Subcutaneous abdominal adipose tissue (tissue), 5 donors: ENCODE results near the gene KRT74.

ENCODE experiments used
- H3K27ac ChIP-seq: one replicate; pipeline ENCODE4 v1.7.0; 2013; ENCODE audit warnings: low read depth, mild to moderate bottlenecking, inconsistent platforms, low read length, moderate library complexity
- H3K27me3 ChIP-seq, 5 donors: one replicate each; pipeline ENCODE4 v1.7.0; 2013; ENCODE audit warnings: low read length in 5 of 5, inconsistent platforms in 1 of 5; ENCODE audit not compliant: control insufficient read depth in 5 of 5, insufficient read depth in 4 of 5
- H3K36me3 ChIP-seq, 5 donors: one replicate each; pipeline ENCODE4 v1.7.0; 2013; ENCODE audit warnings: low read length in 5 of 5; ENCODE audit not compliant: control insufficient read depth in 5 of 5, insufficient read depth in 5 of 5
- H3K4me1 ChIP-seq, 5 donors: one replicate each; pipeline ENCODE4 v1.7.0; 2013; ENCODE audit warnings: low read length in 5 of 5, mild to moderate bottlenecking in 3 of 5, moderate library complexity in 1 of 5; ENCODE audit not compliant: control insufficient read depth in 5 of 5, insufficient read depth in 5 of 5
- H3K4me3 ChIP-seq, 5 donors: one replicate each; pipeline ENCODE4 v1.7.0; 2013; ENCODE audit warnings: low read length in 5 of 5, low read depth in 1 of 5
- H3K9ac ChIP-seq, 5 donors: one replicate each; pipeline ENCODE4 v1.7.0; 2013; ENCODE audit warnings: low read length in 5 of 5, mild to moderate bottlenecking in 4 of 5, moderate library complexity in 3 of 5
- H3K9me3 ChIP-seq, 5 donors: one replicate each; pipeline ENCODE4 v1.7.0; 2013; ENCODE audit warnings: low read length in 5 of 5; ENCODE audit not compliant: control insufficient read depth in 5 of 5
- donor health status: healthy.
- donor health status: healthy.
- donor health status: healthy.
- donor health status: healthy.
- donor health status: healthy.

The KRT74 gene

DNA sequence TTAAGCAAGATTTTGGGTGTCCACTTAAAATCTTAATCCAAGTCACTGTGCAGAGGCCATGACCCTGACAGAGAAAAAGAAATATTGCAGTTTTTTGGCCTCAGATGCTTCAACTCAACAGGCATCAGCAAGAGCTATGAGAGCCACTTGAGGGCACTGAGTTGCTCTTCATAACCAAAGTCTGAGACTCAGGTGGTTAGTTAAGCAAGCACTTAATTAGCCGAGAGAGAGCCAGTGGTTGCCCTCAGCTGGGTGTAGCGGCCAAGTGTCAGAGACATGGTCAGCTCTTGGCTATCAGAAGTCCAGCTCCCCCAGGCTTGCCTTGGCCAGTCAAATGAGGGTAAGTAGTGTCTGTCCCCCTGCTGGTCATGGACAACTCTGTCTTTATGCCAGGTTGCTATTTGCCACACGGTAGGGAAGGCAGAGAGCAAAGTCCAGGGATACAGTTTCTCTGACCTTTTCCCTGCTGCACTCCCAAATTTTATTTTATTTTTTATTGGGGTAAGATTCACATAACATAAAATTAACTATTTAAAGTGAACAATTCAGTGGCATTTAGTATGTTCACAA, 11.7 kb downstream of the KRT74 start:
- Histone ChIP-seq H3K27ac (no peak overlapping the region), H3K9ac (no peak overlapping the region), H3K9me3 (no peaks in the 10 kb centered on the region), H3K27me3 (peaks cover 0 to 11% (median 2%) of the 10 kb centered on the region in 5 donors), H3K4me3 (no peak overlapping the region), H3K36me3 (no peaks in the 10 kb centered on the region), H3K4me1 (no peaks in the 10 kb centered on the region)

DNA sequence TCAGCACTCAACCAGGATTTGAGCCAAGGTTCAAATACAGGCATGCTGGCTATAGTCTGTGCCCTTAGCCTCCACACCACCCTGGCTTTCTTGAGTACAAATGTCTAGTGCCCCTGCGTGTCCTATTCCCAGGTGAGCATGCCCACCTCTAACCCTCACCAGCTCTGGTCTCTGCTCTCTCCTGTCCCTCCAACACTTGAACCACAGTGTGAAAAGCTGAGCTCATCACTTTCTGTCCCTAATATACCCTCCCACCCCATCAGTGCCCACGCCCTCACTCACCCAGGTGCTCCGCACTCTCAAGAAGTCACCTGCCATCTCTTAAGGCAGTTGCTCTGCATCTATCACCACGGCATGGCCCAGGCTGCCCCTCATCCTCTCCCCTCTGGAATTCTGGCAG, 13.7 kb downstream of the KRT74 start:
- Histone ChIP-seq H3K4me3 (no peak overlapping the region), H3K4me1 (no peaks in the 10 kb centered on the region), H3K9ac (no peak overlapping the region), H3K27me3 (peaks cover 0 to 8% (median 2%) of the 10 kb centered on the region in 5 donors), H3K27ac (no peak overlapping the region), H3K36me3 (no peaks in the 10 kb centered on the region), H3K9me3 (no peaks in the 10 kb centered on the region)

DNA sequence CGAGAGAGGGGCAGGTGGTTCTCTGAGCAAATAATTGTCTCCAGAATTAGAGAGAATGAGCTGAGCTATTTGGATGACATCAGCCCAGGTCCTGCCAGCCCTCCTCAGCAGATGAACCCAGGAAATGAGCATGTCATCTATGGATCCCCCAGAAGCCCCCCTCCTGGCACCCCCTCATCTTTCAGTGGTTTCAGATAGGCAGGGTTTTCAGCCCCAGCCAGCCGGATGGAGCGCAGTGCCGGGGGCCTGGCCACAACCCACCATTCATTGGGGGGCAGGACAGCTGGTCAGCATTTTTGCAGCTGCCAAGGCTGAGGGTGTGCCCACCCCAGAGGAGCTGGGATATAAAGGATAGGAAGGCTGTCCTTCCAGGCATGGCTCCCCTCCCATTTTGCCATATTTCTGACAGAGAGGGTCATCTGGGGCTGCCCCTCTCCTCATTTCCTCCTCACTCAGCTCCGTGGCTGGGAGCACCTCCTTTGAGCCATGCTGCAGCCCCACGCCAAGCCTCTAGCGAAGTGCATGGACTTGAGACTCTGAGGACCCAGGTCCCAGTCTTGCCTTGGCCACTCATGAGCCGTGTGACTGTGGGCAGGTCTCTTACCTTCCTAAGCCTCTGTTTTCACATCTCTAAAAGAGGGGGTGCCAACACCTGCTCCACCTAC, 14.7 kb downstream of the KRT74 start:
- Histone ChIP-seq H3K27me3 (peaks cover 0 to 8% (median 2%) of the 10 kb centered on the region in 5 donors), H3K9ac (no peak overlapping the region), H3K27ac (no peak overlapping the region), H3K4me3 (no peak overlapping the region), H3K36me3 (no peaks in the 10 kb centered on the region), H3K4me1 (no peaks in the 10 kb centered on the region), H3K9me3 (no peaks in the 10 kb centered on the region)

DNA sequence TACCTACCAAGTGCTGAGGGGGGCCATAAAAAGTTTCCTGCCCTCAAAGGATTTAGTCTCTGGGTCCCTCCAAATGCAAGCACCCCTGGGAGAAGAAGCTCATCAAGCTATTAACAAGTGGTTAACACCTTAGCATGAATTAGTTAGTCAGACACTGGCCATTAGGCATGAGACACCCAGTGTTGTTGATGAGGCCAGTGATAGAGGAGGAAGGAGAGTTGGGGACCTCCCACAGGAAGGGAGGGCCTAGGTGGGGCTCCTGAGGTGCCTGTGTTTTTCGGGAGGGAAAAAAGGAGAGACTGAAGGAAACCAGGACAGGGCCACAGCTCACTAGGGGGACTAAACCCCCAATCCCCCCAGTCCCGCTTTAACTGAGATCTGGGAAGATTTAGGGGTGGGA, 16.2 kb downstream of the KRT74 start:
- Histone ChIP-seq H3K27me3 (peaks cover 0 to 8% (median 2%) of the 10 kb centered on the region in 5 donors), H3K4me1 (no peaks in the 10 kb centered on the region), H3K4me3 (no peak overlapping the region), H3K27ac (no peak overlapping the region), H3K9me3 (no peaks in the 10 kb centered on the region), H3K9ac (no peak overlapping the region), H3K36me3 (no peaks in the 10 kb centered on the region)

DNA sequence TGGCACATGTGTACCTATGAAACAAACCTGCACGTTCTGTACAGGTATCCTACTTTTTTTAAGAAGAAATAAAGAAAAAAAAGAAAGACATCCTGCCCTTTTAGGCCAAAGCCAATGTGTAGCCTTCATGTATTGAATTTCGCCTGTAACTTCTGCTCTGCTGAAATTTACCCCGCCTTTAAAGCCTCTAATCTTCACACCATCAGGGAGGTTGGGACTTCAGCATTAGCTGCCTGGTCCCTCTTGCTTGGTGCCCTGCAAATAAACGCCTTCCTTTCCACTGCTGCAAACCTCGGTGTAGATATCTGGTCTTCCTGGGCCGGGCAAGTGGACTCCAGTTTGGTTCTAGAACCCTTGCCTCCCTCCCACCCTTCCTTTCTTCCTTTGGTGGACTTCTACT, 18.1 kb downstream of the KRT74 start:
- peaks cover 0 to 8% (median 2%) of the 10 kb centered on the region in 5 donors for H3K27me3 ChIP-seq
- H3K27ac ChIP-seq: no peak overlapping the region
- H3K4me3 ChIP-seq: no peak overlapping the region
- H3K36me3 ChIP-seq: no peaks in the 10 kb centered on the region
- no peaks in the 10 kb centered on the region for H3K9me3 ChIP-seq
- no peak overlapping the region for H3K9ac ChIP-seq
- H3K4me1 ChIP-seq: peaks cover 3 to 12% (median 9%) of the 10 kb centered on the region in 5 donors

DNA sequence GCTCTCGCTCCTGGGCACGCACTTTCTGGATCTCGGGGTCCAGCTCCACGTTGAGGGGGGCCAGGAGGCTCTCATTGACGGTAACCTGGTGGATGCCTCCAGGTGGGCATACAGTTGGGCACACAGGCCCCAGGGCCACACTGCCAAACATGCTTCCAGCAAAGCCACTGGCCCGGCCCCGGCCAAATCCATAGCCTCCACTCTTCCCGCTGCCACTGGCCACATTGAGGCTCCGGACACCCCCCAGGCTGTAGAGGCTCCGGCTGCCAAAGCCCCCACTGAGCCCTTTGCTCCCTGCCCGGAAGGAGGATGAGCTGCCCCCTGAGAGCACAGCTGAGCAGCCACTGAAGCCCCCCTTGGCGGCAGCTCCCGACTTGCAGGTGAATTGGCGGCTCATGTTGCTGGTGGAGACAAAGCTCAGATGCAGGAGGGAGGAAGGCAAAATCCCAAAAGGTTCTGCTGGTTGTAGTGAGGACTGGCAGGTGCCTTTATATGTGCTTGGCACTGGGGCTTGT, 20.9 kb downstream of the KRT74 start, which contains the start of gene KRT71:
Gene KRT71, minus strand, starts transcription at position 465 of the 515 bp plus-strand sequence. Its CDS starts 68 bp downstream, at position 397.
- Histone ChIP-seq H3K27me3 (no peaks in the 10 kb centered on the region), H3K36me3 (no peaks in the 10 kb centered on the region), H3K9ac (no peak within 1 kb of the TSS), H3K4me1 (peaks cover 3 to 18% (median 9%) of the 10 kb centered on the region in 5 donors), H3K4me3 (no peak within 1 kb of the TSS), H3K9me3 (no peaks in the 10 kb centered on the region), H3K27ac (no peak within 1 kb of the TSS)

DNA sequence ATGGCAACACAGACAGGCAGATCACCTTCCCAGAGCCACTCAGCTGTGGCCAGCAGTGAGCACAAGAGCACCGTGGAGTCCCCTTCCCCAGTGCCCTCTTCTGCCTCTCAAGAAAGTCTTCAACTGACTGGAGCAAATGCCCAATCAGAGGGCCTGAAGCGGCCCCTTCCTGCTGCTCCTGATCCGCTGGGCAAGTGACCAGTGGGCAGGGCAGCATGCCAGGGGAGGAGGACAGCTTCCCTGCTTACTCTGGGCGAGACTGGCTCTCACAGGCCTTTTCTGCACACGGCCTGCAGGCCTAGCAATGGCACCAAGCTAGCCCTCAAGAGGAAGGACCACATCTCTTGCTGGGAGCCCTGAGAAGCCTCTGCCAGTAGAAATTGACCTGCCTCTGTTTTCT, 21.6 kb downstream of the KRT74 start:
- peaks cover 3 to 18% (median 9%) of the 10 kb centered on the region in 5 donors for H3K4me1 ChIP-seq
- H3K9me3 ChIP-seq: no peaks in the 10 kb centered on the region
- H3K9ac ChIP-seq: no peak overlapping the region
- H3K36me3 ChIP-seq: no peaks in the 10 kb centered on the region
- no peaks in the 10 kb centered on the region for H3K27me3 ChIP-seq
- H3K27ac ChIP-seq: no peak overlapping the region
- no peak overlapping the region for H3K4me3 ChIP-seq

DNA sequence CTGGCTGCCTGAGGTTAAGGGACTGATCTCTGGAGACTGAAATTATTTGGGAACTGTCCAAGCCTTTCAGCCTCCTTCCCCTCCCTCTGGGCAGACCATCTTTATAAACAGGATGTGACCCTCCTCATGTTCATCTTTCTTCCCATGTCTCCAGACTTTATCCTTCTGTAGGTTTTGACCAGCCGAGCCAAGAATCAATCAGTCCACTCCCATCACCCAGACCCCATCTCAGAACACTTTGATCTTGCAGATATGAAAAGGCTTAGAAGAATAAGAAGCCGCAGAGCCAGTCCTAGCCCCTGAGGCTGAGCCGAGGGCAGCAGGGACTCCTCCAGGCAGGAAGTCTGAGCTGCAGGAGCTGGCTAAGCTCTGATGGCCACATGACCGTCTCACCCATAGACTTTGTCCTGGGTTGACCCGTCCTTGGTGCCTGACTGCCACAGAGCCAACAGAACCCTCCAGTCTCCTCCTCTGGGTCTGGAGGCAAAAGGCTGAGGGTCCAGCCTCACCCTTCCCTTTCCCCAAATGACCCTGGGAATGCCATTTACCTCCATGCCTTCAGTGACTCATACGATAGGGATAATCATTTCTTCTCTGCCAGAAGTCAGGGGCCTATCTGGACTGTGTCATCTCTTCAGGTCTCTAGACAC, 22.3 kb downstream of the KRT74 start:
- no peak overlapping the region for H3K27ac ChIP-seq
- H3K27me3 ChIP-seq: no peaks in the 10 kb centered on the region
- H3K4me1 ChIP-seq: peaks cover 3 to 18% (median 9%) of the 10 kb centered on the region in 5 donors
- H3K4me3 ChIP-seq: no peak overlapping the region
- H3K36me3 ChIP-seq: no peaks in the 10 kb centered on the region
- H3K9me3 ChIP-seq: no peaks in the 10 kb centered on the region
- no peak overlapping the region for H3K9ac ChIP-seq

DNA sequence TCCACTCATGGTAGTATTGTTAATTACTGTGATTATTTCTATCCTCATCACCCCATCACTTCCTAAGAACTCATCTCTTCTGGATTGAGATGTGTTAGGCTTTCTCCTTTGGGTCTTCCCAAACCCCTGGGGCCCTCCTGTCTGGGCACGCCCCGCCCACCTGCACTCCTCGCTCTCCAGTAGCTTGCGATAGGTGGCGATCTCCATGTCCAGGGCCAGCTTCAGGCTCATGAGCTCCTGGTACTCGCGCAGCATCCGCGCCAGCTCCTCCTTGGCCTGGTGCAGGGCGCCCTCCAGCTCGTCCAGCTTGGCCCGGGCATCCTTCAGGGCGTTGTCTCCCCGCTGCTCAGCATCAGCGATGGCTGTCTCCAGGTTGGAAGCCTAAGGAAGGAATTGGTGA, 27.5 kb downstream of the KRT74 start:
- Histone ChIP-seq H3K4me1 (peaks cover 2 to 21% (median 16%) of the 10 kb centered on the region in 5 donors), H3K4me3 (no peak overlapping the region), H3K27me3 (no peaks in the 10 kb centered on the region)

More for the DNA sequence above, 27.5 kb downstream of the KRT74 start:
- Histone ChIP-seq H3K9me3 (no peaks in the 10 kb centered on the region), H3K9ac (no peak overlapping the region), H3K36me3 (no peaks in the 10 kb centered on the region), H3K27ac (no peak overlapping the region)
